ENCODE data around the gene CLASRP.

DNA sequence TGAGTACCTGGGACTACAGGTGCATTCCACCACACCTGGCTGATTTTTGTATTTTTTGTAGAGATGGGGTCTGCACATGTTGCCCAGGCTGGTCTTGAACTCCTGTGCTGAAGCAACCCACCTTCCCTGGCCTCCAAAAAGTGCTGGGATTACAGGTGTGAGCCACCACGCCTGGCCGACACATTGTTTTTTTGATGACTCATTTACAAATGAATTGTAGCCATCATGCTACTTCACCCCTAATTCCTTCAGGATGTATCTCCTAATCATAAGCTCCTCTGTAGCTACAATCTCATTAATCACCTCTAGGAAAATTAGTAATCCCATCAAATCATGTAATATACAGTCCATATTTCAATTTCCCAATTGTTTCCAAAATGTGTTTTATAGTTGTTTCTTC, 19.7 kb upstream of the CLASRP start:
- TF ChIP-seq, protein P1, sequence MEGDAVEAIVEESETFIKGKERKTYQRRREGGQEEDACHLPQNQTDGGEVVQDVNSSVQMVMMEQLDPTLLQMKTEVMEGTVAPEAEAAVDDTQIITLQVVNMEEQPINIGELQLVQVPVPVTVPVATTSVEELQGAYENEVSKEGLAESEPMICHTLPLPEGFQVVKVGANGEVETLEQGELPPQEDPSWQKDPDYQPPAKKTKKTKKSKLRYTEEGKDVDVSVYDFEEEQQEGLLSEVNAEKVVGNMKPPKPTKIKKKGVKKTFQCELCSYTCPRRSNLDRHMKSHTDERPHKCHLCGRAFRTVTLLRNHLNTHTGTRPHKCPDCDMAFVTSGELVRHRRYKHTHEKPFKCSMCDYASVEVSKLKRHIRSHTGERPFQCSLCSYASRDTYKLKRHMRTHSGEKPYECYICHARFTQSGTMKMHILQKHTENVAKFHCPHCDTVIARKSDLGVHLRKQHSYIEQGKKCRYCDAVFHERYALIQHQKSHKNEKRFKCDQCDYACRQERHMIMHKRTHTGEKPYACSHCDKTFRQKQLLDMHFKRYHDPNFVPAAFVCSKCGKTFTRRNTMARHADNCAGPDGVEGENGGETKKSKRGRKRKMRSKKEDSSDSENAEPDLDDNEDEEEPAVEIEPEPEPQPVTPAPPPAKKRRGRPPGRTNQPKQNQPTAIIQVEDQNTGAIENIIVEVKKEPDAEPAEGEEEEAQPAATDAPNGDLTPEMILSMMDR (IDR thresholded peaks at IDR 0.05; ENCODE audit: low read depth, low read length), result no peak
- TF ChIP-seq EZH2phosphoT487 (IDR thresholded peaks at IDR 0.05; ENCODE audit: low read depth), result no peak
